Upper lobe of left lung (tissue), 6 donors: ENCODE data around the gene FCMR. TPM values are rescaled to one million over a fixed set of nuclear protein-coding genes. Genes with fewer than 3 reads are reported as not detected.

ENCODE experiments used
- ATAC-seq, 2 donors: fragments of 200-7000 bp; cut with Tn5 transposase; one replicate each; pipeline ENCODE4 v1.9.1; 2022; ENCODE audit warnings: mild to moderate bottlenecking in 2 of 2, moderate library complexity in 2 of 2; ENCODE audit not compliant: low FRiP score in 2 of 2
- DNase-seq, 2 donors: peaks; one replicate each; pipeline ENCODE4 v3.0.0-alpha.2; 2019 to 2020
- H3K27ac ChIP-seq, 4 donors: fragments of 200-600 bp; sonication (generic); one replicate each; pipeline ENCODE4 v1.5.1; 2016 to 2019
- H3K27me3 ChIP-seq, 4 donors: fragments of 200-600 bp; sonication (generic); one replicate each; pipeline ENCODE4 v1.5.1; 2017 to 2019
- H3K36me3 ChIP-seq, 4 donors: fragments of 200-600 bp; sonication (generic); one replicate each; pipeline ENCODE4 v1.5.1; 2016 to 2019
- H3K4me1 ChIP-seq, 4 donors: fragments of 200-600 bp; sonication (generic); one replicate each; pipeline ENCODE4 v1.5.1; 2018 to 2019
- H3K4me3 ChIP-seq, 4 donors: fragments of 200-600 bp; sonication (generic); one replicate each; pipeline ENCODE4 v1.5.1; 2017 to 2019; ENCODE audit warnings: mild to moderate bottlenecking in 2 of 4, moderate library complexity in 1 of 4
- H3K9me3 ChIP-seq, 4 donors: fragments of 200-600 bp; sonication (generic); one replicate each; pipeline ENCODE4 v1.5.1; 2018 to 2019
- EP300 ChIP-seq, 4 donors: sonication (generic); formaldehyde crosslinking; IDR thresholded peaks; one replicate each; pipeline ENCODE4 v1.5.1; 2017; ENCODE audit warnings: antibody characterized with exemption in 4 of 4, control low read depth in 2 of 4
- POLR2A ChIP-seq, 4 donors: fragments of 450-650 bp; IDR thresholded peaks; one replicate each; pipeline ENCODE4 v1.5.1; 2016 to 2017; ENCODE audit warnings: antibody characterized with exemption in 4 of 4, mild to moderate bottlenecking in 2 of 4
- POLR2AphosphoS5 ChIP-seq, 2 donors: sonication (generic); formaldehyde crosslinking; IDR thresholded peaks; one replicate each; pipeline ENCODE4 v1.5.1; 2017; ENCODE audit warnings: antibody characterized with exemption in 2 of 2
- WGBS, 2 donors: methylation state at CpG; one replicate each; pipeline ENCODE4 v1.1.5; 2017 to 2018; 5-methylcytosine and 5-hydroxymethylcytosine counted together
- total RNA-seq, 6 donors: library from RNA; depleted of rRNA in 4 of 6; stranded (reverse); fragments of >200 nt in 4 of 6; gene quantifications; one replicate each; pipeline versions ENCODE4 v1.1.0 to v1.2.1, GENCODE V29; 2016 to 2021
- TF ChIP-seq, protein P1 (sequence below), 6 experiments: fragments of 450-650 bp in 4 of 6; fragments of 200-600 bp in 2 of 6; sonication (generic) in 2 of 6; IDR thresholded peaks; one replicate each; pipeline ENCODE4 v1.5.1; 2016 to 2019; ENCODE audit warnings: antibody characterized with exemption in 6 of 6
- donor health status: DM: no; HTN: no; CAD: no; lungs with moderate emphysema.
- donor health status: DM: no; HTN: yes; CAD: no; lungs with severe emphysema.

FCMR gene
- total RNA-seq, 6 donors from 2014 or later: 4.3 to 13.6 (median 7.2) TPM

GRCh38 chr1:206895837-206896242 lies 25.9 kb downstream of the FCMR start:
- no peaks in the 10 kb centered on the region for H3K36me3 ChIP-seq
- WGBS, 2 donors: 24 to 27% methylated on average over 3 of the region's 3 CpGs
- H3K27ac ChIP-seq: peak overlapping the region in 2 of 4 donors; percentile 44 to 63
- DNase-seq (no peak), ATAC-seq (peak in 1 of 2 donors; percentile 19)
- no peaks in the 10 kb centered on the region for H3K9me3 ChIP-seq
- TF ChIP-seq EP300 (IDR thresholded peaks at IDR 0.05) (peak in 1 of 4 donors; percentile 70), POLR2AphosphoS5 (IDR thresholded peaks at IDR 0.05) (no peak), POLR2A (IDR thresholded peaks at IDR 0.05) (no peak)
- TF ChIP-seq, protein P1, sequence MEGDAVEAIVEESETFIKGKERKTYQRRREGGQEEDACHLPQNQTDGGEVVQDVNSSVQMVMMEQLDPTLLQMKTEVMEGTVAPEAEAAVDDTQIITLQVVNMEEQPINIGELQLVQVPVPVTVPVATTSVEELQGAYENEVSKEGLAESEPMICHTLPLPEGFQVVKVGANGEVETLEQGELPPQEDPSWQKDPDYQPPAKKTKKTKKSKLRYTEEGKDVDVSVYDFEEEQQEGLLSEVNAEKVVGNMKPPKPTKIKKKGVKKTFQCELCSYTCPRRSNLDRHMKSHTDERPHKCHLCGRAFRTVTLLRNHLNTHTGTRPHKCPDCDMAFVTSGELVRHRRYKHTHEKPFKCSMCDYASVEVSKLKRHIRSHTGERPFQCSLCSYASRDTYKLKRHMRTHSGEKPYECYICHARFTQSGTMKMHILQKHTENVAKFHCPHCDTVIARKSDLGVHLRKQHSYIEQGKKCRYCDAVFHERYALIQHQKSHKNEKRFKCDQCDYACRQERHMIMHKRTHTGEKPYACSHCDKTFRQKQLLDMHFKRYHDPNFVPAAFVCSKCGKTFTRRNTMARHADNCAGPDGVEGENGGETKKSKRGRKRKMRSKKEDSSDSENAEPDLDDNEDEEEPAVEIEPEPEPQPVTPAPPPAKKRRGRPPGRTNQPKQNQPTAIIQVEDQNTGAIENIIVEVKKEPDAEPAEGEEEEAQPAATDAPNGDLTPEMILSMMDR (IDR thresholded peaks at IDR 0.05): no peak
- no peak overlapping the region for H3K4me3 ChIP-seq
- peaks cover 17 to 30% (median 19%) of the 10 kb centered on the region in 4 donors for H3K4me1 ChIP-seq
- H3K27me3 ChIP-seq: no peaks in the 10 kb centered on the region

DNA sequence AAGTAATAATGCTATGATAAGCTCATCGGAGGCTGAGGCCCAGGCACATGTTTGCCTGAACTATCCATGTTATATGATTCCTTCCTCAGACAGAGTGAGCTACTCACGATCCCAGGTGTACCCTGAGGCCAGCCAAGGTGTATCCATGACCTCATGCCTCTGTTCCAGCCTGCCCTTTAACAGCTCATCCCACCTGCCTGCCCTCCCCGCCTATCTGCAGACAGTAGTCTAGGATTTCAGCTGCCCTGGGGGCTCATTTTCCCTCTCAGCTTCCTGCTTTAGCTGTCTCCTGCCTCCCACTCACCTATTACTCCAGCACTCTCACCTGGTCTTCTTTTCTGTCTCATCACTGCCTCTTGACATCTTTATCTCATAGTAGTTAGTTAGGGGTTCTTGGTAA lies 26.4 kb downstream of the FCMR start:
- TF ChIP-seq POLR2AphosphoS5 (IDR thresholded peaks at IDR 0.05) (no peak), POLR2A (IDR thresholded peaks at IDR 0.05) (no peak), EP300 (IDR thresholded peaks at IDR 0.05) (no peak)
- TF ChIP-seq, protein P1 (IDR thresholded peaks at IDR 0.05): no peak
- 87 to 91% methylated on average over 3 of the region's 3 CpGs for WGBS, 2 donors
- no peaks in the 10 kb centered on the region for H3K36me3 ChIP-seq
- ATAC-seq (no peak), DNase-seq (no peak)
- no peaks in the 10 kb centered on the region for H3K9me3 ChIP-seq
- peak overlapping the region in 2 of 4 donors; percentile 44 to 63 for H3K27ac ChIP-seq
- no peaks in the 10 kb centered on the region for H3K27me3 ChIP-seq
- H3K4me3 ChIP-seq: no peak overlapping the region
- H3K4me1 ChIP-seq: peaks cover 21 to 35% (median 25%) of the 10 kb centered on the region in 4 donors

GRCh38 chr1:206893380-206893779 lies 28.4 kb downstream of the FCMR start:
- 68 to 77% methylated on average over 2 of the region's 2 CpGs for whole genome bisulfite sequencing, 2 donors
- H3K4me1 ChIP-seq: peaks cover 22 to 35% (median 29%) of the 10 kb centered on the region in 4 donors
- ATAC-seq (no peak), DNase-seq (no peak)
- H3K27me3 ChIP-seq: no peaks in the 10 kb centered on the region
- H3K4me3 ChIP-seq: no peak overlapping the region
- no peaks in the 10 kb centered on the region for H3K36me3 ChIP-seq
- TF ChIP-seq, protein P1 (IDR thresholded peaks at IDR 0.05): no peak
- TF ChIP-seq POLR2A (IDR thresholded peaks at IDR 0.05) (no peak), POLR2AphosphoS5 (IDR thresholded peaks at IDR 0.05) (no peak), EP300 (IDR thresholded peaks at IDR 0.05) (no peak)
- no peak overlapping the region for H3K27ac ChIP-seq
- no peaks in the 10 kb centered on the region for H3K9me3 ChIP-seq

DNA sequence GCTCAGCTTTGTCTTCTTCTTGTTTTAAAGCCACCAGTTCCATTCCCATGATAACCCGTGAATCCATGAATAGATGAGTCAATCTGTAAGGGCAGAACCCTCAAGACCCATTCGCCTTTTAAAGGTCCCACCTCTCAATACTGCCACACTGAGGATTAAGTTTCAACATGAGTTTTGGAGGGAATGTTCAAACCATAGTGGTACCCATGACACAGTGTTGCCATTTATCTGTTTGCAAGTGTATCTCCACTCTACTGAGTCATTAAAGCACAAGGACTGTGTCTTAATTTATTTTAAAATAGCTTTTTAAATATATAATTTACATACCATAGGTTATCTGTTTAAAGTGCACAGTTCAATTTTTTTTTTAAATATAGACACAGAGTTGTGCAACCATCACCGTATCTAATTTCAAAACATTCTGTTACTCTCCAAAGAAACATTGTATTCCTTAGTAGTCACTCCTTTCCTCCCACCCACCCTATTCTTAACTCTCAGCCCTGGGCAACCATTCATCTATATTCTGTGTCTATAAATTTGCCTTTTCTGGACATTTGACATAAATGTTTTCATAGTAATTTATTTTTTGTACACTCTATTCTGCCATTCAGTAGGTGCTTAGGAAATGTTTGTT lies 29.3 kb downstream of the FCMR start:
- ATAC-seq: no peak
- Histone ChIP-seq H3K36me3 (no peaks in the 10 kb centered on the region), H3K27me3 (no peaks in the 10 kb centered on the region), H3K4me3 (no peak overlapping the region), H3K9me3 (no peaks in the 10 kb centered on the region), H3K27ac (no peak overlapping the region), H3K4me1 (peaks cover 22 to 32% (median 29%) of the 10 kb centered on the region in 4 donors)
- WGBS, 2 donors: 68 to 72% methylated on average over 3 of the region's 3 CpGs
- TF ChIP-seq EP300 (IDR thresholded peaks at IDR 0.05) (no peak), POLR2A (IDR thresholded peaks at IDR 0.05) (no peak), POLR2AphosphoS5 (IDR thresholded peaks at IDR 0.05) (no peak)
- TF ChIP-seq, protein P1 (IDR thresholded peaks at IDR 0.05): no peak
- no peak for DNase-seq

DNA sequence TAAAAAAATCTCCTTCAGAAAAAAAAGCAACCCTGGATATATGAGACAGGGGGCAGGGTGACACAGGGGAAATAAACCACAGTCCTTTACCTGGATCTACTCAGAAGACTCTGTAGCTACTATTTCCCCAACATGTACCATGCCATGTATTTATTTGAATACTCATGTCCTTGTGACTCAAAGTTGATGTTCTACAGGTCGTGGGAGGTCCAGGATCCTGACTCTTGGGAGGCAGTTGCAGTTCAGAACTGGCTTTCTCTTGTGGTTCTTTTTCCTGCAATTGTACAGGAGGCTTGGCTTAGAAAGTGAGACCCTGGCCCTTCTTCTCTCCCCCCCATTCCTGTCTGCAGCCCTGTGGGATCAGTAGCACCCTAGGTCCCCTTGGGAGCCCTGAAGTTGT lies 30.3 kb downstream of the FCMR start:
- no peak for DNase-seq
- TF ChIP-seq EP300 (IDR thresholded peaks at IDR 0.05): no peak
- TF ChIP-seq, protein P1 (IDR thresholded peaks at IDR 0.05): no peak
- no peak for TF ChIP-seq POLR2A (IDR thresholded peaks at IDR 0.05)
- TF ChIP-seq POLR2AphosphoS5 (IDR thresholded peaks at IDR 0.05): no peak
- Histone ChIP-seq H3K36me3 (no peaks in the 10 kb centered on the region), H3K27ac (peak overlapping the region in 1 of 4 donors; percentile 27), H3K4me1 (peaks cover 22 to 29% (median 27%) of the 10 kb centered on the region in 4 donors), H3K27me3 (no peaks in the 10 kb centered on the region), H3K4me3 (no peak overlapping the region), H3K9me3 (no peaks in the 10 kb centered on the region)
- 69 to 95% methylated on average over 1 of the region's 1 CpG for WGBS, 2 donors
- ATAC-seq: no peak
